NCI-H2107 treated with DMSO at 0.1 percent for 48 hours (cell line): ENCODE measurements around the gene KCNK2.

ENCODE experiments used
- DNase-seq: peaks from one replicate; lab custom pipeline; 2025; ENCODE audit not compliant: unreplicated experiment; lab: John Stamatoyannopoulos, UW

Gene KCNK2, protein sequence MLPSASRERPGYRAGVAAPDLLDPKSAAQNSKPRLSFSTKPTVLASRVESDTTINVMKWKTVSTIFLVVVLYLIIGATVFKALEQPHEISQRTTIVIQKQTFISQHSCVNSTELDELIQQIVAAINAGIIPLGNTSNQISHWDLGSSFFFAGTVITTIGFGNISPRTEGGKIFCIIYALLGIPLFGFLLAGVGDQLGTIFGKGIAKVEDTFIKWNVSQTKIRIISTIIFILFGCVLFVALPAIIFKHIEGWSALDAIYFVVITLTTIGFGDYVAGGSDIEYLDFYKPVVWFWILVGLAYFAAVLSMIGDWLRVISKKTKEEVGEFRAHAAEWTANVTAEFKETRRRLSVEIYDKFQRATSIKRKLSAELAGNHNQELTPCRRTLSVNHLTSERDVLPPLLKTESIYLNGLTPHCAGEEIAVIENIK

GRCh38 chr1:215082532-215083382 lies at the start of gene KCNK2:
Gene KCNK2, plus strand, starts transcription at chr1:215082737. Its CDS starts 649 bp downstream, at chr1:215083386.
- DNase-seq: no peak

- no peak for DNase-seq
Measured at GRCh38 chr1:215032911-215033526, 49.5 kb upstream of the KCNK2 start.

DNA sequence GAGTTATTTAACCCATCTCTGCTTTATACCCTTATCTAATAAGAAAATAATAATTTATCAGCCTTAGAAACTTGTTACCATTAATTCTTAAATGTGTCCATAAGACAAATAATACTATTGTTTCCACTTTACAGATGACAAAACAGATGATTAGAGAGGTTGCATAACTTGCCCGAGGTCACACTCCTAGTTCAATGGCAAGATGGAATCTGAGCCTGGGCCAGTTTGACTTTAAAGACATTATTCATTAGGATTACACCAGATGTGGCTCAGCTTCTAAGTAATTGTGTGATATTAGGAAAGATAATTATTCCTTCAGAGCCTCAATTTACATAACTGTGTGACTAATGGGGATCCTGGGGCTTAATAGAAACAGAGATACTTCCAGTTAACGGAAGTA lies 42.3 kb upstream of the KCNK2 start:
- no peak for DNase-seq

- no peak for DNase-seq
Measured at GRCh38 chr1:215043401-215043800, 39.1 kb upstream of the KCNK2 start.

DNA sequence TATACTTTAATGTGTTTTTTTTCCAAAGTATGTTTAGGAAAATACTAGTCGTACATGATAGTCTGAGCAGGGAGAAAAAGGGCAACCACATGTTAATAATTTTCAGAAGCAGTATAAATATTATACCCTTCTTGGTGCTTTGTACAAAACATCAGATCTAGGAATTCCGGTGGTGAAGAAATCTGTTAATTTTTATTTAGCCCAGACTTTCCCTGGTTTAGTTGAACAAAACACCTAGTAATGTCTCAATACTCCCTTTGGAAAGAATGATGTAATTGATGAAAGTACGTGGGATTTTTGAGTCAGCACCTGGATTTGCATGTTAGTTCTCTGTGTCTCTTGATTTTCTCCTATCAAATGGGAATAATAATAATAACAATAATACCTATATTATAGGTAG lies 38.4 kb upstream of the KCNK2 start:
- DNase-seq: no peak

DNA sequence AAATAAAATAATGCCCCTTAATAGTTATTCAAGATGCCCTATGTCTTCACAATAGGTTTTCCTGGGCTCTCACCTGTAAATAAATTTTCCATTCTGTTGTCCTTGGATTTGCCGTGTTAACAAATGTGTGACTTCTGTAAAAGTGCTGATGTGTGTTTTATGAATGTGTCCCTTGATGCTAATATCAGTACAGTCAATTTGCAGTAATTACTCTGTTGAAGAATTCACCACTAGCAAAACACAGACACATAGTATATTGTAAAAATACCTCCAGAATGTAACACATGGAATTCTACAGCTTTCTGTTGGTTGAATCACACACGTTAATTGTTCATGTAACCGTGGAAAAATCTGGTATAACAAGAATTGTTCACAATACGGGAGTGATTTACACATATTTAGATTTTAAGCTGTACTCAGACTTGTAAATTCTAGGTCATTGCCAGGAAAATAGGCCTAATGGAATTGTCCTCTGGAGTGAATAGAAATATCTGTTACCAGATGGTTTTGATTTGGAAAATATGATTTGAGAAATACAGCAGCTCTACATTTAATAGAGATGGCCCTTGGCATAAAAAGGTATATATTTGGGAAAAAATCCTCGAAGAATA lies 36.7 kb upstream of the KCNK2 start:
- DNase-seq: no peak

GRCh38 chr1:215052256-215053015 lies 30.1 kb upstream of the KCNK2 start:
- no peak for DNase-seq

GRCh38 chr1:215054266-215054665 lies 28.3 kb upstream of the KCNK2 start:
- DNase-seq: no peak

- DNase-seq: no peak
Measured at GRCh38 chr1:215055281-215055935, 27.1 kb upstream of the KCNK2 start.

GRCh38 chr1:215056584-215056983 lies 26.0 kb upstream of the KCNK2 start:
- DNase-seq: no peak

DNA sequence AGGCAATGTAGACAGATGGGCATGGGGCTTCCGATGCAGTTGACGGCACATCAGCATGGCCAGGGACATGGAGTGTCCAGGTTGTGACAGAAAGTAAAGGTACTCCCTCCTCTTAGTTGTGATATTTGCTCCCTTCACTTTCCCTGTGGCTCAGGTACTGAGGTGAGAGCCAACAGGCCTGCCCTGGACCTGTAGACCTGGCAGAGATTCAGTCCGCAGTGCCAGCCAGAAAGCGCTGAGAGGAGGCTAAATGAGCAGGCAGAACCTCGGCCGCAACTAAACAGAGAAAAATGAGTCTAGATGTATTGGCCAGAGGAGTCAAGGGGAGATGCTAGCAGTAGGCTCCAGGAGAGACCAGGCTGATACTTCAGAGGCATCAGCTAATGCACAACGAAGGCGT lies 22.6 kb upstream of the KCNK2 start:
- DNase-seq: no peak

DNA sequence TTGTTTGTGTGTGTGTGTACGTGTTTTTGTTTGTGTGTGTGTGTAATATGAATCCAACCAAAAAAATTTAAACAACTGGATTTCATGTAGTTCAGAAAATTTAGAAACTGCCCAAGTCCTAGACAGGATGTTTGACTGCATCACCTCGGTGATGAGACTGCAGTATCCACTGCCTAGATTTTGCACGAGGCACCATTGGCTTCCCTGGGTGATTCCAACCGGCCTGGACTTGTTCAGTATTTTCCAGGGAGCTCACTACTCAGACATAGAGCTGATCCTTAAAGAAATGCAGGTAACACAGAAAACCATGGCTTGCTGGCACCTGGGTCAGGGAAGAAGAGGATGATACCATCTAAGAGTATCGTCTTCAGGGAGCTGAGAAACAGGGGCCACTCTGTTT lies 18.2 kb upstream of the KCNK2 start:
- no peak for DNase-seq

- DNase-seq: no peak
Measured at GRCh38 chr1:215071078-215071477, 11.5 kb upstream of the KCNK2 start.

GRCh38 chr1:215076322-215076721 lies 6.2 kb upstream of the KCNK2 start:
- DNase-seq: peak; percentile 36

GRCh38 chr1:215079456-215079855 lies 3.1 kb upstream of the KCNK2 start:
- no peak for DNase-seq

DNA sequence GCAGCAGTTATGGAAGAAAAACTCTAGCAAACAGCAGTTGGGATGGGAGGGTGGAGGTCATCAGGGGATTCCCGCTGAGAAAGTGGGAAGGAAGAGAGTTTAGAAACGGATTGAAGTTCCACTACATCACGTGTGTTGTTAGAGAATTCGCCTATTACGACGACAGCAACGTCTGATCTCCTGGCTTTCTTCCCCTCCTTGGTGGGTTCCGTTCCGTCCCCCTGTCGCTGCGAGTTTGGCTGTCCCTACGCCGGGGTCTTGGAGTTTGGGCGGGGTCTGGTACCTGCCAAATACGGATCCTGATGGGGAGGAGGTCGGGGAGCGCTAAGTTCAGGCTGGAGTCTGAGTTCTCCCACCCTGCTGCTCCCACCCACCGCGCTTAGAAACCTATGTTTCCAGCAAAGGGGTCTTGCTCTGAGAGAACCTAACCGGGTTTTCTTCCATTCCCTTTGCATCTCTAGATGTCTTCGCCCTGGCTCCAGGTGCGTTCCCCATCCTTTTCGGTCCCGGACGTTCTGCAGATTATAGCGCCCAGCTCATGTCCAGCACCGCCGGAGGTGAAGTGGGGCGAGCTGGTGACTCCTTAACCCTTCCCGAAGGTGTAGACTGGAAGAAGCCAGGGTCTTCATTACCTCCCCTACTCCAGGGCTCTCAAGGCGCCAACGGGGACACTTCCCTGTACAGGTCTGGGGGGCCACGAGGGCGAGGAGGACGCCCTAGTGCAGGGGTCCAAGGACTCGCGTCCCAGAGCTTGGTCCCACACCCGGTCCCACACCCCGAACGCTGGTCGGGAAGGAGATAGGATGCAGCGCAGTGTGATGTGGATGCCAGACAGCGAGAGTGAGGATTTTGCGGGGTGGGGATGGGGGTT lies 641 bp upstream of the KCNK2 start:
- no peak for DNase-seq

DNA sequence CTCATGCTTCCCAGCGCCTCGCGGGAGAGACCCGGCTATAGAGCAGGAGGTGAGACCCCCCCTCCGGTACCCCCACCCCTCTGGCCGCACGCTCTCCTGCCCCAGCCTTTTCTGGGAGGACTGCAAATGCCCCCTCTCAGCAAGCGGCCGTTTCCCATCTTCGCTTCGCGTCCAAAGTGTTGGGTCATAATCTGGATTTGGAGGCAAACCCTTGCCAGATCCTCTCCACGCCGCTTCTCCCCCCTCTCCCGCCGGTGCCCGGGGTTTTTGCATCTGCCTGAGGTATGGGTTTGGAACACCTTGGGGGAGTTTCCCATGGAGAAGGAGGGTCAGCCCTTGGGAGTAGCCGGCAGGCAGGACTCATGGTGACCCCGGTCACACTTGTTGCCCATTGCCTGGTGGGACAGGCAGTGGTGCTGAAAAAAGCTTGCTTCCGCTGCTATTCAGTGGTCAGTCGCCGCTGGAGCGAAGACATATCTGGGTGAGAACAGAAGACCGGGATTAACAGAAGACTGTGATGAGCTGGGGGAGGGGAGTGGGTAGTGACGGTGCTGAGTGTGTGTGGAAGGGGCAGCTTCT lies 935 bp downstream of the KCNK2 start:
- DNase-seq: no peak

- DNase-seq: no peak
Measured at GRCh38 chr1:215084621-215085020, 2.1 kb downstream of the KCNK2 start.

DNA sequence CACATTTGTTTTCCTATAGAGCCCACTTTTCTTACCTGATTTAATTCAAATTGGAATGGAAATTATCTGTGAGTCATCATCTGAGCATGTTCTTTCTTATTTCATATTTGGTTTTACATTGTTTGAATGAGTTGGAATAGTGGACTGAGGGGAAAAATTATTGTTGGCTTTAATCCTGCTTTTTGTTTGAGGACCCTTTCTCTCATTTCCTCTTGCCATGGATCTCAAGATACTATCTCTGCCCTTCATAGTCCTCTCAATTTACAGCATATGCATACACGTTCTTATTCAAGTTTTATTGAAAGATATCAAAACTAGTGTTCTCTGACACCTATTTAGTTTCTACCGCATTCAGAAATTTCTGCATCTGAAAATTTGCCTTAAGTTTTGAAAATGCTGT lies 5.1 kb downstream of the KCNK2 start:
- no peak for DNase-seq
